Cerebellar cortex (tissue), 1 donor: ENCODE results near the gene EGLN3.
"Not testable (repeated sequence)": the region's sequence is repeated elsewhere in the genome, so short reads cannot be mapped to it uniquely, and the experiment has no call there.

ENCODE experiments used
- DNase-seq: peaks from one replicate; pipeline ENCODE4 v3.0.0-alpha.2; 2015; ENCODE audit warnings: low spot score

EGLN3 gene

GRCh38 chr14:33934938-33935337 is 15.9 kb downstream of the EGLN3 start:
- no peak for DNase-seq

GRCh38 chr14:33934043-33934750 is 16.7 kb downstream of the EGLN3 start:
- no peak for DNase-seq

DNA sequence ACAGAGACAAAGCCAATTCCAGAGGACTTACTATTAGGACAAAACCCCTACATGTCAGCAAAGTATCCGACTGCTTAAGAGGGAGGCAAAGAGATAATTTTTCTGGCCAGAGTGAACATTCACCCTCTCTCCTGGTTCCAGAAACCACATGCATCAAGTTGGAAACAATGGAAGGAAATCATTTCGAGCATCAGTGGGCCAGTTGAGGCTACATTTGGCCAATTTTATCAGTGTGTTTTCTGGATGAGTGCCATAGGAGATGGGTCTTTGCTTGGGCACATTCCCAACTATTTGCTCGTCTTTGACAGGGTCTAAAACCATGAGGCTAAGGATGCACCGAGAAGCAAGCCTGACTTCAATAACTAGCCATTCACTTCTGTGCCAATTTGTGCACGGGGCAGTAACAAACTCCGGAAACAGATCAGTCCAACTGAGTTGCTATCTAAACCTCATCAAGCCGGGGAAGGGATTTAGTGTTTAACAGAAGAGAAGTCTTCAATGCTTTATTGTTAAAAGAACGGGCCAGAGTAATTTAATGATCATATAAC is 17.4 kb downstream of the EGLN3 start:
- DNase-seq, result no peak

- DNase-seq, result no peak
Measured at GRCh38 chr14:33932576-33933345, 18.1 kb downstream of the EGLN3 start.

DNA sequence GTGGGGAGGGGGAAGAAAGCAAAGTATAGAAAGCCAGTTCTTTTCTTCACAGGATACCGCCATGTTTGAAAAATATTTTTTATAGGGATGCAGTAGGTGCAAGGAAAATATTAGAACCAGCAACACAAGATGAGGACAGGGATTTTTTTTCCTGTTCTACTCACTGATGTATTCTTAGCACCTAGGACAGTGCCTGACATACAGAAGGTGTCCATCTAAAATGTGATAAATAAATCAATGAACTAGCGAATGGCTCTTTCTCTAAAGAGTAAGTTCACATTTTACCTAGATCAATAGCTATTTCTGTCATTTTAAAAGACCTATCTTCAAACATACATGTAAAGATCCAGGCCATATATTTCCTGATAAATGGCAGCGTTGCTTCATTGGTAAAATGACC is 18.8 kb downstream of the EGLN3 start:
- DNase-seq, result no peak

GRCh38 chr14:33931461-33931860 is 19.4 kb downstream of the EGLN3 start:
- no peak for DNase-seq

DNA sequence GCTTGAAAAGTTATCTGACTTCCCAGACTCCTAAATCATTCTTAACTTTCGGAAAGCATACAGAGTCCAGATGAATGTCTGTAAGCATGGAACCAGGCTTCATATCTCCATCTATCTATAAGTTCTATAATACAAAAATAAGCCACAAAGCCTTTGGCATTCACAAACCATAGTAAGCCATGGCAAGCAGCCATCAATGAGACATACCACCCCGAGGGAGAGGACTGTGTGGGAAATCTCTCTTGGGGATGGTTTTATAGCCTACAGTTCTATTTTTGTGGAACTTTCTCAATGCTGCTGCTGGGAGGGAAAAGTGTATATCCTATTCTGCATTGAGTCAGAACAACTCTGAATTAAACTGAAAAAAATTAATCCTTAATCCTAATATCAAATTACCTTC is 20.4 kb downstream of the EGLN3 start:
- no peak for DNase-seq

DNA sequence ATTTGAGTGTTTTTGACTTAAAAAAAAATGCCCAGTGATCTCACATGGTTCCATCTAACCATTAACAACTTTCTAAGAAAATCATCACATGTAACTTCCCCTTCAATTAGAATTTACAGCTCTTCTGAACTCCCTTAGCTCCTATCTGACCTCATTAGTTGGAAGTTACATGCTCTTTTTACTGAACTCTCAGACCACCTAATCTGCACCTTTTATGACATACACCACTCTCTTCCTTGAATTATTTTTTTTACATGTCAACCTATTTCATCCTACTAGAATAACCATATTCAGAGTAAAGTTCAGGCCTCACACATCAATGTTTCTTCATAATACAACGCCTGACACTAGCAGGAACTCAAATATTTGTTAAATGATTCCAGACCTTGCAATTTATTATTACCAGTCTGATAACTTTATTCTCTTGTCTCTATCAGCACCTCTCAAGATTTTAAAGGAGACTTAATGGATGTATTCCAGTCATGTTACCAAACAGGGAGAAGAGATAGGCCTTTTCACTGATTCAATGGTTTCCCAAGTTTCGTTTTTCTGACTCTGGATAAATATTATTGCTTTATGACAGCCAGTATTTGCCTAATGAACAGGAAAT is 21.0 kb downstream of the EGLN3 start:
- DNase-seq, result no peak

GRCh38 chr14:33928895-33929294 is 22.0 kb downstream of the EGLN3 start:
- DNase-seq, result no peak

DNA sequence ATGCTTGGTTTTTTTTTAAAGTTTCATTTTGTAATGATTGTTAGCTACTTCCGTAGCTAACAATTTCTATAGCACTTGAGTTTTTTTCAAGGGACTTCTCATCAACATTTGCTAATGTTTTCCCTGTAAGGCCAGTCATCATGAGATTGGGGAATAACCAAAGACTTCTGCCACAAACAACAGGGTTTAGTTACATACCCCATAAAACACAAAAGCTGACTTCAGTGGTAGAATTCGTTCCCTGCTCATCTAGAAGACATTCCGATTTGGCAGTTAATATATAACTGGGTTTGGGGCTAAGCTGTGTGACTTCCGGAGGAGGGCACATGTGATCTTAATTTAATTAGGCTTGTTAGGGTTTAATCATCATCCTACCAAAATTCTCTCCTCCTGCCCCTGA is 22.9 kb downstream of the EGLN3 start:
- DNase-seq, result no peak

DNA sequence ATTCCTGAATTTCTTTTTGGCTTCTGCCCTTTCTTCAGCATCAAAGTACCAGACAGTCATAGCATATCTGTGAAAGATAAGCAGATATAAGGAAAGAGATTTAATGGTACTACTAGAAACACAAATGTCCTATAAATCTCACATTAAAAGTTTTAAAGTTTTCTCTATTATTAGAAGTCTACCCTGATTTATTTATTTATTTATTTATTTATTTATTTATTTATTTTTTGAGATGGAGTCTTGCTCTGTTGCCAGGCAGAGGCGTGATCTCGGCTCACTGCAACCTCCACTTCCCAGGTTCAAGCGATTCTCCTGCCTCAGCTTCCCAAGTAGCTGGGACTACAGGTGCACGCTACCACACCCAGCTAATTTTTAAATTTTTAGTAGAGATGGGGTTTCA is 23.9 kb downstream of the EGLN3 start:
- DNase-seq, result not testable (repeated sequence)

- DNase-seq, result no peak
Measured at GRCh38 chr14:33925946-33926345, 24.9 kb downstream of the EGLN3 start.

DNA sequence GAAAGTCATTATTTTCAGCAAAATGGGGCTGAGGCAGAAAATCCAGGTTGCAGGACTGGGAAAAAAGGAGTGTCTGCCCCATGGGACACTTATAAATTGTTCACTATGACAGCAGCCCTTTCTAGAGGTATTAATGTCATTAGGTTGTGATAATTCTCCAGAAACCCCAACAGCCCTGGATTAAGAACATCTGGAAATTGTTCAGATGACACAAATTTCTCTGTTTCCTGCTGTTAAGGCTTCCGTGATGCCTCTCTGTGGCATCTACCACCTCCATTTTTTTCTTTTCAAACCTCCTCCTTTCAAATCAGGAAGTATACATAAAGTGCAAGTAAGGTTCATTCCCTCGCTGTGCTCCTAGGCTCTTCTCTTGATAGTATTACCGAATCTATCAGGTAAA is 25.6 kb downstream of the EGLN3 start:
- no peak for DNase-seq

DNA sequence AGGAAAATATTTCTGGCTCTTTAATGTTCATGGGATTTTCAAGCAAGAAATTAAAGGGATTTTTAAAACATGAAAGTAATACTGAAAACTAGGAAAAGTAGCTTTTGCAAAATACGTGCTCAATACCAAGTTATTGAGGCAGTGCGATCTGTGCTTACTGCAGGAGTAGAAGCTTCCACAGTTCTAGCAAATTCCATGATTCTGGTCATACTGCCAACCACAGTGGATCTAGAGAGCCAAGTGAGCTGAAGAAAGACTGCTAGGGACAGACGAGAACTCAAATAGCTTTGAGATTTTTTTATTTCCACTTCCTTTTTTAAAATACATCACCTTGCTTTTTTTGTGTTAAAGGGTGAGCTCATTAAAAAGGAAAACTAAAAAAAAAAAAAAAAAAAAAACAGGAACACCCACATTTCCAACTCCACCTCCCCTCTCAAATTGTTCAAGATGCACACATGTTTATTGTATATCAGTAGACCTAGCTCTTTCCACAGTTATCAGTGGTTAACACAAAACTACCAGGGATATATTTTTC is 26.2 kb downstream of the EGLN3 start:
- no peak for DNase-seq

DNA sequence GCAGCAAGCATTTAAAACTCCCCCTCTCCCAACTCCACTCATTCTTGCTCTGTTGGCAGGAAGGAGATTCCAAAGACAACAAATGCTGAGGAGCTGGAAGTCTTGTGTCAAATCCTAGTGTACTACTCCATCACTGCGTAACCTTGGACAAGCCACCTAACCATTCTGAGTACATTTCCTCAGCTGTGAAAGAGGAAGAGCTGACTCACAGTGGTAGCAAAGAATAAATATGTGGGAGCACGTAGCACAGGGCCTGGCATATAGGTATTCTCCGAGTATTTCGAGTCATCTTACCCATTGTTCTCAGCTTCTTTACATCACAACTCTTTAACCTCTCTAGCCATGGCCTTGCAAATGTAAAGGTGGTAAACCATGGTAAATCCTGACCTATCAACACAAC is 28.7 kb downstream of the EGLN3 start:
- DNase-seq, result no peak

GRCh38 chr14:33918256-33918655 is 32.6 kb downstream of the EGLN3 start:
- no peak for DNase-seq

GRCh38 chr14:33917661-33918060 is 33.2 kb downstream of the EGLN3 start:
- DNase-seq, result no peak

DNA sequence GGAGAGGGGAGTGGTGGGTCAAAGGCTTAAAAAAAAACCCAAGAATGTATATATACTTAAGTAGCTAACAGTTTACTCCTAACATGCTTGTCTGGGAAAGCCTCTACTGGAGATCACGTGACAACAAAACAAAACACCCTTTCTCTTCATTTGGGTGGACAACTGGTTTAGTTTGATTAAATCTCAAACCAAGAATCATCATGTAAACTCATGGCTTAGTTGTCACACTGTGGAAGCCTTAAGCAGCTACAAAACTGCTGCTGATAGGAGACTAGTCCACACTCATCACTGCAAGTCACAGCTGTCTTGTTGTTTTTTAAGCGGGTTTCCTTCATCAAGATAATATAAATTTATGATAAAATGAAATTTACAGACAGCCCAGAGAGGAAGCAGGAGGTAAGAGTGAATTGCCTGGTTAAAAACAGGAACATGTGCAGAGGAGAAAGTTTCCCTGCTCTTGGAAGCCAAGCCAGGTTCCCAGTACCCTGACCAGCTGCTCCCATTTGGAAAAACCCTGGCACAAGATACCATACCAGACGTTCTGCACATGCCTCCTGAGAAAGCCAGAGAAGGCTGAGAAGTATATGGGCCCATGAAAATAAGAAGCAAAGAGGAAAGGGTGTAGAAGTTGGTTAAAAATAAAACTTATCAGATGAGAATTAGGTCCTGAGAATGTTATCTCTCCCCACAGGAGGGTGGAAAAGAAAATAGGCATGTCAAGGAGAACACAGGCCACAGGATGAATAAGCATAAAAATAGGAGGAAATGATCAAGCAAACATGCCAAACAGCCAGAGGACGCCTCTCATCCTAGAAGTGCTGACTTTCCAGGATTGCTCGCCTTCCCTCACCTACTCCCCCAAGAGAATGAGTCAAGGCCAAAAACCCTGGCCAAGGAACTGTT is 34.0 kb downstream of the EGLN3 start:
- DNase-seq, result peak; percentile 75

DNA sequence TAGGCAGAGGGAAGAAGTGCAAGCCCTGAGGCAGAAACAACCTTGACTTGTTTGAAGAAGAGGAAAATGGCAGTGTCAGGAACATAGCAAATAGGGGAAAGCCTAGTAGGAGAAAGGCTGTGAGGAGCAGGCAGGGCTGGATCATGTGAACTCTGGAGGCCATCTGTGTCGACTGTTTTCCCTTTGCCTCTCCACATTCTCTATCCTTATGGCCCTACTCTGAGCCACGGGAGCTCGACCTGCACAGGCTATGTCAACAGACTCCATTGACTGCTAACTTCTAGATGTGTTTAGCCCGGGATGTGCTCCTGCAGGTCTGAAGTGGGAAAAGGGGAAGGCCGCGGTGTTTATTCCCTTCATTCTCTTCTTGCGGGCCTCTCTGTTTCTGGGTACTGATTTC is 35.2 kb downstream of the EGLN3 start:
- no peak for DNase-seq

DNA sequence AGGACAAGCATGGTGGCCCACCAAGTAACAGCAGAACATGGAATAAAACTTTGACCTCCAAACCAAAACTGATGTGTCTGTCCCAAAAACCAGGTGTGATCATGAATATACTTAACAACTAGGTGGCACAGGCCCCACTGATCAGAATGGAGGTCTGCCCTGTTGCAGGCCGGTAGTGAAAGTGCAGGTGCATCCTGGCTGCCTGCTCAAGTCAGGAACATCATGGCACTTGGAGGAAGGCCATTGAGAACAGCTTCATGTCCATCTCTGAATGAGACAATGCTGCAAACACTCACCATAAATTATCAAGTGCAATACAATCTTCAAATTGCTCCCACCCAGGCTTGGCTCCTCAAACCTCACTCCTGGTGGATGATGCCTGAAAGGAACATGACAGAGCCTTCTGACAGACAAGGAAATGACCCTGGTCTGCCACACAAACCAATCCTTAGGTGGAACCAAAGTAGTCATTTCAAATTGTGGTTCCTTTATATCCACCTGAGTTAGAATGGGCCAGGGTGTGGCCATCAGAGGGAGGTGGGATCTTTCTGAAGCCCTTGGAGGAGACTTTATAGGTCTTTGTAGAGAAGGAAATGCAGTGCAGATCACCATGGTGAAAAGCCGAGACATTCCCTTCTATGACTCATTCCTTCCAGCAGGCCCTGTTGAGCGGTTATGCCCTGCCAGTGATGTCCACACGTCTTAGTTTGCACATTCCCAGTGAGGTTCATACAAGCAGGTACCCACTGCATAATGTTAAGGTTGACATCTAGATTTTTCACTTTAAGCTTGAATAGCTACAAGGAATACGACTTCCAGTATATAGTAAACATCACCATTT is 36.0 kb downstream of the EGLN3 start:
- no peak for DNase-seq

DNA sequence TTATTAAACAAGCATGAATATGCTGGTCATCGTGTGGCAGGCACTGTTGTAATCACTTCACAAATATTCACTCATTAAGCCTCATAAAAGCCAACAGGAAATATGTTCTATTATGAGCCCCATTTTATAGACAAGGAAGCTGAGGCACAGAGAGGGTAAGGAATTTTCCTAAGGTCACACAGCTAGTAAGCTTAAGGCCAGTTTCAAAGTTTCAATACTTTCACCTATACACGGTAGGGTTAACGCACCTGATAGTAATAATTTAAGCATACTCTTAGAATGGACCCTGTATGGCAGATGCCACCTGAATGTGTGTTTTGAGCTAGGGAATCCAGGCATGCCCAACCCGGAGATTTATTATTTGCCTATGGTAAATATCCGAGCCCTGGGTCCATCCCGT is 39.8 kb downstream of the EGLN3 start:
- no peak for DNase-seq
